Erythroblast (primary cell): ENCODE data around the gene PDCD1.

ENCODE experiments used
- GATA1 ChIP-seq: IDR thresholded peaks from 2 replicates; pipeline ENCODE4 v1.6.1; 2011; ENCODE audit warnings: low read depth, mild to moderate bottlenecking, control low read depth, low read length, moderate library complexity
- POLR2A ChIP-seq: IDR thresholded peaks from 2 replicates; pipeline ENCODE4 v1.6.1; 2011; ENCODE audit warnings: mild to moderate bottlenecking, low read length

DNA sequence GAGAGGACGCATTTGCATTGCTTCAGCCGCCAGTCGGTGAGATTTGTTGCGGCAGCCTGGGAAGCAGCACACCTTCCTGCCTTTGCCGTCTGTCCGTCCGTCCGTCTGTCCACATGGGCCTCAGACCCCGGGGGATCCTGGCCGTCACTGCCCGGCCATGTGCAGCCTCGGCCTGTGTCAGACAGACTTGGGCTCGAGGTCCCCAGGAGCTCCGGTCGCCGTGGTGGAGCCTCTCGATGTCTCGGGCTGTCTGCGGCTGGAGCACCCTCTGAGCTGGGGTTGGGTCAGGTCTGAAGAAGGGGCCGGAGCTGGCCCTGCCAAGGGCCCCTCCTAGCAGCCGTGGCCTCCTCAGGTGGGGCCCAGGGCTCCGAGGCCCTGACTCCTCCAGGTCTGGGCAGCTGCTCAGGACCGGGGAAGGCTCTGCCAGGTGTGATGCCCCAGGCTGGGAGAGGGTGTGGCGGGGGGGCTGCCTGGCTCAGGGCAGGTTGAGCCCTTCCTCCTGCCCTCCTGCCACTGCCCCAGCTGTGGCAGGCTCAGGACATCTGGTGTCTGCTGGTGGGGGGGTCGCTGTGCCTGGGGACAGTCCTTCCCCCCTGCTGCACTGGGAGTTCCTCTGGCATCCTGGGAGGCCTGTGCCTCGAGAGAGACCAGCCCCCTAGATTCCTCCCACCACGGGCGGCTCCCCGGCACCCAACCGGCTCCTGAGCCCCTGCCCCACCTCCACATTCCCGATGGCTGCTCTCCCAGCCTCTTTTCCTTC lies 37.9 kb downstream of the PDCD1 start:
- TF ChIP-seq POLR2A (no peak), GATA1 (no peak)
